SK-N-MC (cell line): ENCODE results near the gene CDH9.

Experiments used
- DNase-seq: peaks from one replicate; pipeline ENCODE4 v3.0.0-alpha.2; 2011; ENCODE audit warnings: low read depth, low spot score
- H3K27ac ChIP-seq: fragments of 200-600 bp; sonication (generic); 2 replicates; pipeline ENCODE4 v1.5.1; 2016; ENCODE audit warnings: mixed run types
- H3K36me3 ChIP-seq: fragments of 200-600 bp; sonication (generic); 2 replicates; pipeline ENCODE4 v1.6.1; 2017; ENCODE audit warnings: antibody characterized with exemption, low read length, mixed read lengths; ENCODE audit not compliant: insufficient read depth
- H3K4me3 ChIP-seq: fragments of 200-600 bp; sonication (generic); 2 replicates; pipeline ENCODE4 v1.5.1; 2016
- H3K9ac ChIP-seq: fragments of 200-600 bp; sonication (generic); 2 replicates; pipeline ENCODE4 v1.8.0; 2017; ENCODE audit warnings: mixed run types, mixed read lengths; ENCODE audit not compliant: insufficient read length
- H3K9me3 ChIP-seq: fragments of 200-600 bp; sonication (generic); 2 replicates; pipeline ENCODE4 v1.6.1; 2017; ENCODE audit warnings: low read depth, mild to moderate bottlenecking, antibody characterized with exemption, low read length, moderate library complexity, mixed read lengths
- EZH2 ChIP-seq: fragments of 200-600 bp; sonication (generic); IDR thresholded peaks from one replicate; pipeline ENCODE4 v1.6.1; 2017; ENCODE audit warnings: antibody characterized with exemption
- FOXP2 ChIP-seq: optimal IDR thresholded peaks from 2 replicates; pipeline ENCODE3; 2011; ENCODE audit warnings: mild to moderate bottlenecking, moderate library complexity; ENCODE audit not compliant: insufficient read depth; ENCODE audit errors: extremely low read length, control extremely low read depth
- POLR2AphosphoS5 ChIP-seq: IDR thresholded peaks from 2 replicates; pipeline ENCODE4 v1.6.1; 2012; ENCODE audit warnings: mild to moderate bottlenecking, low read depth, low read length, borderline replicate concordance

The CDH9 gene

GRCh38 chr5:26843677-26844076 is 194.7 kb downstream of the CDH9 start:
- TF ChIP-seq FOXP2 = no peak
- TF ChIP-seq EZH2 = no peak
- TF ChIP-seq POLR2AphosphoS5 = peak; percentile 22; the same call in 1 of the 2 replicates
- Histone ChIP-seq H3K27ac (no peak overlapping the region), H3K9me3 (no peaks in the 10 kb centered on the region; the same call in 1 of the 2 replicates), H3K36me3 (no peaks in the 10 kb centered on the region), H3K4me3 (no peak overlapping the region), H3K9ac (no peak overlapping the region)
- no peak for DNase-seq

- peak; percentile 89 for DNase-seq
- Histone ChIP-seq H3K9me3 (peaks cover 3% of the 10 kb centered on the region; the same call in 1 of the 2 replicates), H3K27ac (peak overlapping the region; percentile 96), H3K4me3 (peak overlapping the region; percentile 46), H3K36me3 (no peaks in the 10 kb centered on the region), H3K9ac (peak overlapping the region; percentile 41)
- TF ChIP-seq EZH2 (no peak), FOXP2 (no peak), POLR2AphosphoS5 (no peak)
Observed at GRCh38 chr5:26833596-26833995, 204.8 kb downstream of the CDH9 start.
